K562 (cell line): ENCODE measurements around the gene TRRAP. TPM values are rescaled to one million over a fixed set of nuclear protein-coding genes. Genes with fewer than 3 reads are reported as not detected.

Experiments used
- C11orf30 ChIP-seq: fragments of 450-650 bp; IDR thresholded peaks from 2 replicates; pipeline ENCODE4 v1.6.1; 2016; ENCODE audit warnings: low read depth, mild to moderate bottlenecking
- GATA2 ChIP-seq: sonication (generic); formaldehyde crosslinking; IDR thresholded peaks from 2 replicates; pipeline ENCODE4 v1.4.0; 2020; ENCODE audit warnings: mild to moderate bottlenecking, missing genetic modification reagents
- HDAC2 ChIP-seq: fragments of 450-650 bp; IDR thresholded peaks from 2 replicates; pipeline ENCODE4 v1.6.1; 2016; ENCODE audit warnings: mild to moderate bottlenecking
- KLF13 ChIP-seq: fragments of 450-650 bp; IDR thresholded peaks from 2 replicates; pipeline ENCODE4 v1.6.1; 2016; ENCODE audit warnings: missing genetic modification characterization, low read depth, mild to moderate bottlenecking, missing compliant biosample characterization, moderate library complexity, borderline replicate concordance
- L3MBTL2 ChIP-seq: fragments of 450-650 bp; IDR thresholded peaks from 2 replicates; pipeline ENCODE4 v1.6.1; 2016; ENCODE audit warnings: mild to moderate bottlenecking, moderate library complexity
- MAFG ChIP-seq: fragments of 450-650 bp; conservative IDR thresholded peaks from 2 replicates; pipeline ENCODE4 v1.6.1; 2016; ENCODE audit warnings: missing genetic modification characterization, missing compliant biosample characterization
- NEUROD1 ChIP-seq: fragments of 150-350 bp; IDR thresholded peaks from 2 replicates; pipeline ENCODE4 v1.6.1; 2014; ENCODE audit warnings: borderline replicate concordance, low read length, low read depth; ENCODE audit not compliant: partially characterized antibody
- SMC3 ChIP-seq: conservative IDR thresholded peaks from 2 replicates; pipeline ENCODE4 v1.6.1; 2011; ENCODE audit warnings: low read depth, low read length, improper control_type of control experiment; ENCODE audit not compliant: insufficient read depth
- U2AF1 ChIP-seq: fragments of 200-400 bp; formaldehyde crosslinking; optimal IDR thresholded peaks from 2 replicates; pipeline ENCODE3; 2017; ENCODE audit warnings: mild to moderate bottlenecking, low read depth, low read length, moderate library complexity
- ZNF589 ChIP-seq: fragments of 200-800 bp; sonication (Bioruptor generic); IDR thresholded peaks from 2 replicates; pipeline ENCODE4 v1.6.1; 2016; ENCODE audit warnings: low read depth, missing genetic modification characterization, missing compliant biosample characterization
- ZNF79 ChIP-seq: fragments of 250-450 bp; sonication (Bioruptor Pico); IDR thresholded peaks from 2 replicates; pipeline ENCODE4 v1.4.0; 2020; ENCODE audit warnings: low read depth, mild to moderate bottlenecking, moderate library complexity
- polyA plus RNA-seq, 8 experiments: library from polyadenylated mRNA; depleted of rRNA in 4 of 8; stranded (reverse) in 5 of 8; unstranded in 3 of 8; fragments of >200 nt; fragmentation: Nextera tagmentation in 2 of 8; fragmentation: Illumina TruSeq in 1 of 8; extraction: Ambion mirVana in 2 of 8; extraction: Trizol in 1 of 8; gene quantifications; 2 replicates each; pipeline versions ENCODE4 v1.2.1 to v1.2.3, GENCODE V29; 2011 to 2014; ENCODE audit warnings: inconsistent platforms in 1 of 8, missing spikeins in 1 of 8
- total RNA-seq, 7 experiments: library from RNA; depleted of rRNA in 6 of 7; stranded (reverse); fragments of >200 nt in 6 of 7; fragmentation: Illumina TruSeq in 2 of 7; extraction: Trizol in 2 of 7; gene quantifications; 2 replicates each; pipeline versions ENCODE4 v1.2.1 to v1.2.3, GENCODE V29; 2011 to 2021; ENCODE audit warnings: low replicate concordance in 1 of 7
- TF ChIP-seq, protein P1 (sequence below): fragments of 450-650 bp; formaldehyde crosslinking; IDR thresholded peaks from 2 replicates; pipeline ENCODE4 v1.4.0; 2022; ENCODE audit warnings: missing genetic modification characterization
- TF ChIP-seq, protein P2 (sequence below): sonication (generic); formaldehyde crosslinking; IDR thresholded peaks from 2 replicates; pipeline ENCODE4 v1.8.0; 2023; ENCODE audit warnings: mild to moderate bottlenecking, missing genetic modification reagents
- TF ChIP-seq, protein P3 (sequence below): sonication (generic); formaldehyde crosslinking; IDR thresholded peaks from 2 replicates; pipeline ENCODE4 v1.8.0; 2022; ENCODE audit warnings: mild to moderate bottlenecking, missing genetic modification reagents

TRRAP gene
- total and polyA plus RNA-seq, 9 of the 15 experiments (the other 6 are each of a cell fraction or from before 2014, with no cell fraction given): 1.3 to 47.2 (median 9.7) TPM

DNA sequence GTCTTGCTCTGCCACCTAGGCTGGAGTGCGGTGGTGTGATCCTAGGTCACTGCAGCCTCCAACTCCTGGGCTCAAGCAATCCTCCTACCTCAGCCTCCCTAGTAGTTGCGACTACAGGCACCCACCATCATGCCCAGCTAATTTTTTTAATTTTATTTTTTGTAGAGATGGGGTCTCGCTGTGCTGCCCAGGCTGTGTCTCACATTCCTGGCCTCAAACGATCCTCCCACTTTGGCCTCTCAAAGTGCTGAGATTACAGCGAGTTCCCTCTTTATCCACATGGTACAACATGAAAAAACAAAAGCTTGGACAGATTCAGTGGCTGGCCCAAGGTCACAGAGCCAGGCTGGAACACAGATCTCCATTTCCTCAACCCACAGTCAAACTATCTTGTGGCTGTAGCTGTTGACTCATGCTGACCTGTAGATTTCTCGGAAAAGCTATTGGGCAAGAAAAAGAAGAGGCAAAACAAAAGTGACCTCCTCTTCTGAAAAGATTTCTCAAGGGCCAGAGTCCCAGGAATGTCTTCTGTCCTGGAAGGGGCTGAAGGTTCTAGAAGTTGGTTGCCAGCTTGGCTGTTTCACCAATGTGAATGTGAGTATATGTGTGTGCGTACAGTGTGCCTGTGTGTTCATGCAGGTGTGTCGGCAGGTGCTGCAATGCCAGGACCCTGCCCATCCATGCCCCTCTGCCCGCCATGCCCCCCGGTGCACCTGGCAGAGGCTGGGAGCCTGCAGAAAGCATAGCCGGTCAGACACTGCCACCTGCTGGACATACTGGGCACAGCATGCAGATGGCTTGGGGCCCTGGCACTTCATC lies 36.9 kb upstream of the TRRAP start (continued):
- TF ChIP-seq, protein P1, sequence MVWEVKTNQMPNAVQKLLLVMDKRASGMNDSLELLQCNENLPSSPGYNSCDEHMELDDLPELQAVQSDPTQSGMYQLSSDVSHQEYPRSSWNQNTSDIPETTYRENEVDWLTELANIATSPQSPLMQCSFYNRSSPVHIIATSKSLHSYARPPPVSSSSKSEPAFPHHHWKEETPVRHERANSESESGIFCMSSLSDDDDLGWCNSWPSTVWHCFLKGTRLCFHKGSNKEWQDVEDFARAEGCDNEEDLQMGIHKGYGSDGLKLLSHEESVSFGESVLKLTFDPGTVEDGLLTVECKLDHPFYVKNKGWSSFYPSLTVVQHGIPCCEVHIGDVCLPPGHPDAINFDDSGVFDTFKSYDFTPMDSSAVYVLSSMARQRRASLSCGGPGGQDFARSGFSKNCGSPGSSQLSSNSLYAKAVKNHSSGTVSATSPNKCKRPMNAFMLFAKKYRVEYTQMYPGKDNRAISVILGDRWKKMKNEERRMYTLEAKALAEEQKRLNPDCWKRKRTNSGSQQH: no peak
- TF ChIP-seq MAFG (tag) (no peak), ZNF589 (CRISPR knock-in tag) (no peak), NEUROD1 (no peak), GATA2 (CRISPR knock-in tag) (no peak), HDAC2 (no peak), KLF13 (tag) (no peak), ZNF79 (no peak), C11orf30 (no peak), L3MBTL2 (0 out of 2 replicates have a peak, but pooled peaks have one; percentile 16), SMC3 (peak; percentile 95), U2AF1 (no peak)
- TF ChIP-seq, protein P2, sequence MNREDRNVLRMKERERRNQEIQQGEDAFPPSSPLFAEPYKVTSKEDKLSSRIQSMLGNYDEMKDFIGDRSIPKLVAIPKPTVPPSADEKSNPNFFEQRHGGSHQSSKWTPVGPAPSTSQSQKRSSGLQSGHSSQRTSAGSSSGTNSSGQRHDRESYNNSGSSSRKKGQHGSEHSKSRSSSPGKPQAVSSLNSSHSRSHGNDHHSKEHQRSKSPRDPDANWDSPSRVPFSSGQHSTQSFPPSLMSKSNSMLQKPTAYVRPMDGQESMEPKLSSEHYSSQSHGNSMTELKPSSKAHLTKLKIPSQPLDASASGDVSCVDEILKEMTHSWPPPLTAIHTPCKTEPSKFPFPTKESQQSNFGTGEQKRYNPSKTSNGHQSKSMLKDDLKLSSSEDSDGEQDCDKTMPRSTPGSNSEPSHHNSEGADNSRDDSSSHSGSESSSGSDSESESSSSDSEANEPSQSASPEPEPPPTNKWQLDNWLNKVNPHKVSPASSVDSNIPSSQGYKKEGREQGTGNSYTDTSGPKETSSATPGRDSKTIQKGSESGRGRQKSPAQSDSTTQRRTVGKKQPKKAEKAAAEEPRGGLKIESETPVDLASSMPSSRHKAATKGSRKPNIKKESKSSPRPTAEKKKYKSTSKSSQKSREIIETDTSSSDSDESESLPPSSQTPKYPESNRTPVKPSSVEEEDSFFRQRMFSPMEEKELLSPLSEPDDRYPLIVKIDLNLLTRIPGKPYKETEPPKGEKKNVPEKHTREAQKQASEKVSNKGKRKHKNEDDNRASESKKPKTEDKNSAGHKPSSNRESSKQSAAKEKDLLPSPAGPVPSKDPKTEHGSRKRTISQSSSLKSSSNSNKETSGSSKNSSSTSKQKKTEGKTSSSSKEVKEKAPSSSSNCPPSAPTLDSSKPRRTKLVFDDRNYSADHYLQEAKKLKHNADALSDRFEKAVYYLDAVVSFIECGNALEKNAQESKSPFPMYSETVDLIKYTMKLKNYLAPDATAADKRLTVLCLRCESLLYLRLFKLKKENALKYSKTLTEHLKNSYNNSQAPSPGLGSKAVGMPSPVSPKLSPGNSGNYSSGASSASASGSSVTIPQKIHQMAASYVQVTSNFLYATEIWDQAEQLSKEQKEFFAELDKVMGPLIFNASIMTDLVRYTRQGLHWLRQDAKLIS (CRISPR knock-in tag): no peak
- TF ChIP-seq, protein P3, sequence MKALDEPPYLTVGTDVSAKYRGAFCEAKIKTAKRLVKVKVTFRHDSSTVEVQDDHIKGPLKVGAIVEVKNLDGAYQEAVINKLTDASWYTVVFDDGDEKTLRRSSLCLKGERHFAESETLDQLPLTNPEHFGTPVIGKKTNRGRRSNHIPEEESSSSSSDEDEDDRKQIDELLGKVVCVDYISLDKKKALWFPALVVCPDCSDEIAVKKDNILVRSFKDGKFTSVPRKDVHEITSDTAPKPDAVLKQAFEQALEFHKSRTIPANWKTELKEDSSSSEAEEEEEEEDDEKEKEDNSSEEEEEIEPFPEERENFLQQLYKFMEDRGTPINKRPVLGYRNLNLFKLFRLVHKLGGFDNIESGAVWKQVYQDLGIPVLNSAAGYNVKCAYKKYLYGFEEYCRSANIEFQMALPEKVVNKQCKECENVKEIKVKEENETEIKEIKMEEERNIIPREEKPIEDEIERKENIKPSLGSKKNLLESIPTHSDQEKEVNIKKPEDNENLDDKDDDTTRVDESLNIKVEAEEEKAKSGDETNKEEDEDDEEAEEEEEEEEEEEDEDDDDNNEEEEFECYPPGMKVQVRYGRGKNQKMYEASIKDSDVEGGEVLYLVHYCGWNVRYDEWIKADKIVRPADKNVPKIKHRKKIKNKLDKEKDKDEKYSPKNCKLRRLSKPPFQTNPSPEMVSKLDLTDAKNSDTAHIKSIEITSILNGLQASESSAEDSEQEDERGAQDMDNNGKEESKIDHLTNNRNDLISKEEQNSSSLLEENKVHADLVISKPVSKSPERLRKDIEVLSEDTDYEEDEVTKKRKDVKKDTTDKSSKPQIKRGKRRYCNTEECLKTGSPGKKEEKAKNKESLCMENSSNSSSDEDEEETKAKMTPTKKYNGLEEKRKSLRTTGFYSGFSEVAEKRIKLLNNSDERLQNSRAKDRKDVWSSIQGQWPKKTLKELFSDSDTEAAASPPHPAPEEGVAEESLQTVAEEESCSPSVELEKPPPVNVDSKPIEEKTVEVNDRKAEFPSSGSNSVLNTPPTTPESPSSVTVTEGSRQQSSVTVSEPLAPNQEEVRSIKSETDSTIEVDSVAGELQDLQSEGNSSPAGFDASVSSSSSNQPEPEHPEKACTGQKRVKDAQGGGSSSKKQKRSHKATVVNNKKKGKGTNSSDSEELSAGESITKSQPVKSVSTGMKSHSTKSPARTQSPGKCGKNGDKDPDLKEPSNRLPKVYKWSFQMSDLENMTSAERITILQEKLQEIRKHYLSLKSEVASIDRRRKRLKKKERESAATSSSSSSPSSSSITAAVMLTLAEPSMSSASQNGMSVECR: no peak
